Measurements from ENCODE around the gene SPIN1.

Gene SPIN1

DNA sequence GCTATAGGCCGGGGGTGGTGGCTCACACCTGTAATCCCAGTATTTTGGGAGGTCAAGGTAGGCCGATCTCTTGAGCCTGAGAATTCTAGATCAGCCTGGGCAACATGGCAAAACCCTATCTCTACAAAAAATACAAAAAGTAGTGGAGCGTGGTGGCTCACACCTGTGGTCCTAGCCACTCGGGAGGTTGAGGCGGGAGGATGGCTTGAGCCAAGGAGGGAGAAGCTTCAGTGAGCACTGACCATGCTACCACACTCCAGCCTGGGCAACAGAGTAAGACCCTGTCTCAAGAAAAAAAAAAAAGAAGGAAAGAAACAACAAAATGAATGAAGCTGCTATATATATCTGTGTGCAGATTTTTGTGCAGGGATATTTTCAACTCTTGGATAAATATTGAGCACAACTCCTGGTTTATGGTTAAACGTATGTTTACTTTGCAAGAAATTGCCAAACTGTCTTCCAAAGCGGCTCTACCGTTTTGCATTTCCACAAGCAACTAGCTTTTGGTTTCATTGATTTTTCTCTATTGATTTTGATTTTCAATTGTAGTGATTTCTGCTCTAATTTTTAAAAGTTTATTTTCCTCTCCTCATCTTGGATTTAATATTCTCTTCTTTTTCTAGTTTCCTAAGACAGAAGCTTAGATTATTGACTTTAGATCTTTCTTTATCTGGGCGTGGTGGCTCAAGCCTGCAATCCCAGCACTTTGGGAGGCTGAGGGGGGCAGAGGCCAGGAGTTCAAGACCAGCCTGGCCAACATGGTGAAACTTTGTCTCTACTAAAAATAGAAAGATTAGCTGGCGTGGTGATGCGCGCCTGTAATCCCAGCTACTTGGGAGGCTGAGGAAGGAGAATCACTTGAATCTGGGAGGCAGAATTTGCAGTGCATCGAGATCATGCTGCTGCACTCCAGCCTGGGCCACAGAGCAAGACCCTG lies 49.2 kb downstream of the SPIN1 start:
- no peak for DNase-seq

DNA sequence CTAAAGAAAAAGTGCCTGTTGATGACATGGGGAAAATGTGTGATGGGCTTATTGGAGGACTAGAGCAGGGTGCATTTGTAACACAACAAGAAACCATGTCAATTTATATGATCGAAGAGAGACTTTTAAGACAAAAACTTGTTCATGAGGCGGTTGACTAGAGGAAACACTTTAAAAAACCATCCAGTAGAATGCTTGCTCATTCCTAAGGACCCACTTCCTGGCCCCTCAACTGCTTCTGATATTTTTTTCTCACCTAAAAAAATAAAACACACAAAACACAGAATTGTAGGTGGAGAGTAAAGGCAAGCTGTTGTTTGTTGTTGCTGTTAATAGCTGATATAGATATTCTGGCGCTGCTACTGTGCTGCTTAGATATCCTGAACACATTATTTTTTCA lies 50.6 kb downstream of the SPIN1 start:
- no peak for DNase-seq

DNA sequence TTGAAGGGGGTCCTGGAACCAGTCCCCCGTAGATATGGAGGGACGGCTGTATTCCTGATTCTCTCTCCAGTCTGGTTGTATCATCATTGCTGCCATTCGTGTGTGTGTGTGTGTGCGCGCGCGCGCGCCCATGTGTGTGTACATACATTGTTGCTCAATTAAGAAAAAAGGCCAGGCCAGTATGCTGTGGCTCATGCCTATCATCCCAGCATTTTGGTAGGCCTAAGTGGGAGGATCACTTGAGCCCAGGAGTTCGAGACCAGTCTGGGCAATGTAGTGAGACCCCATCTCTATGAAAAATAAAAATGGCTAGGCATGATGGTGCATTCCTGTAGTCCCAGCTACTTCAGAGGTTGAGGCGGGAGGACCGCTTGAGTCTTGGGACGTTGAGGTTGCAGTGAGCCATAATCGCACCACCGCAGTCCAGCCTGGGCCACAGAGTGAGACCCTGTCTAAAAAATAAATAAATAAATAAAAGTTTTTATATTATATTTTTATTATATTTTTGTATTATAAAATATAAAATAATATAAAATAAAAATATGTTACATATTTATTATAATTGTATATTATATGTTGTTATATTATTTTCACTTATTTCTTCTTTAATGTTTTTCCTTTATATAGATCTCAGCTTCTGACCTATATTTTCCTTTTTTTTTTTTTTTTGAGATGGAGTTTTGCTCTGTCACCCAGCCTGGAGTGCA lies 53.2 kb downstream of the SPIN1 start:
- DNase-seq: no peak

DNA sequence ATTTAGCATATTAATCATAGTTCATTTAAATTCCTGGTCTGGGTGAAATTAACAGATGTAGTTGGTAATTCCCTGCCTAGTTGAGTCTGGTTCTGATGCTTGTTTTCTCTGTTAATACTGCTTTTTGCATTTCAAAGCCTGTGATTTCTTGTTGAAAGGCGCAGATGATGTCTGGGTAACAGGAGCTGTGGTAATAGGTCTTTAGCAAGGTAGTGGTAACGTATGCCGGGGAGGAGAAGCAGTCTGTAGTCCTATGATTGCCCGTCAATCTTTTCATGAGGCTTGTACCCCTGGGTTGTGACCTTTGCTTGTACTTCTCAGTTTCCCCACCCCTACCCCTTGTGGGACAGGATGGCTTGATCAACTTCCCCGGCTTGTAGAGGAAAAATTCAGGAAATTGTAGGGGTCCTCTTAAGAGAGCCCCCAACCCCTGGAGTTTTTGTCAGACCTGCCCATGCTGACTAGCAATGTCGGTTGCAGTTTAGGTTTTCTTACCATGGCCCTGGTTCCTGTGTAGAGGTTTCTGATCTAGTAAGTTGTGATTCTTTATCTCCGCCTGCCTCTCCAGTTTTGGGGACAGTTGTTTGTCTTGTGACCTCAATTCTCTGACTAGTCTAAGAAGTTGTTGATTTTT lies 55.4 kb downstream of the SPIN1 start:
- DNase-seq: no peak

DNA sequence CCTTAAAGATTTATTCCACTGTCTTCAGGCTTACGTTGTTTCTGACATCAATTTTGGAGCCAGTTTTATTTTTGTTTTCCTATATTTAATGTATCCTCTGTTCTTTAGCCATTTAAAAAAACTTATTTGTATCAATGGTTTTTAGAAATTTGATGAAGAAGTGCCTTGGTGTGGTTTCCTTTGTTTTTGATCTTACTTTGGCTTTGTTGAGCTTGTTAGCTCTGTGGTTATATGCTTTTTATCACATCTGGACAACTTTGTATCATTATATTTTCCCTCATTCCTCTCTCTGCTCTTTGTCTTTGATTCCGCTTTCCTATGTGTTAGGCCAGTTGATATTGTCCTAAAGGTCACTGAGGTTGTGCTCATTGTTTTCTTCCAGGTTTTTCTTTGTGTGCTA lies 58.5 kb downstream of the SPIN1 start:
- no peak for DNase-seq

DNA sequence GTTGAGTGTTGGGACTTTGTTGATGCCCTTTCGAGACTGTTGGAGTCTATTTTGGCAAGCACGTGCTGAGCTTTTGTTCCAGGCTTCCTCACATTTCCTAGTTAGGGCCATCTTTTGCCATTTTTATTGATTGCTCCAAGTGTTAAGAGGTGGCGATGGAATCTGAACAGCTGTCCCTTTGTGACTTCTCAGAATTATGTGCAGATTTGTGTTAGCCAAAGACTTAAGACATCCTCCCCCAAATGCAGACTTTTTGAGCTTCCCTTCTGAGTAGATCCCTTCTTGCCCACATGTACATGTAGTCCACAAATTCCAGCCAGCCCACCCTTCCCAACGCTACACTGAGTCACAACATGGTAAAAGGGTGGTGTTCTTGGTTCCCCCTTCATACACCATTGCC lies 59.2 kb downstream of the SPIN1 start:
- no peak for DNase-seq

DNA sequence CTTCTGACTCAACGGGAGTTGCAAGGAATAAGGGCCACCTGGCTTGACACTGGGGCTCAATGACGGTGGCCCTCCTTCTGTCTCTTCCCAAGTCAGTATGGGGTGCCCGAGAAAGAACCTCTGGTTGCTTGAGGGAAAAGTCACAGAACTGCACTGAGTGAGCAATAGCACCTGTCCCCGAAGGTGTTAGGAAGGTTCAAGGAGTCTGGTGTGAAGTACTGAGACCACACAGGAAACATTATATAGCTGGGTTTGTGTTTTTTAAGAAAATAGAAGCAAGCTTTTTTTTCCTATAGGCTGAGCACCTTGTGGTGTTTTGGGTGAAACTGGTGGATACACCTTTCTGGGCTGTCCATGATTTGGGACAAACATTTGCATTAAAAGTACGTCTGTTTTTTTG lies 62.9 kb downstream of the SPIN1 start:
- DNase-seq: no peak

DNA sequence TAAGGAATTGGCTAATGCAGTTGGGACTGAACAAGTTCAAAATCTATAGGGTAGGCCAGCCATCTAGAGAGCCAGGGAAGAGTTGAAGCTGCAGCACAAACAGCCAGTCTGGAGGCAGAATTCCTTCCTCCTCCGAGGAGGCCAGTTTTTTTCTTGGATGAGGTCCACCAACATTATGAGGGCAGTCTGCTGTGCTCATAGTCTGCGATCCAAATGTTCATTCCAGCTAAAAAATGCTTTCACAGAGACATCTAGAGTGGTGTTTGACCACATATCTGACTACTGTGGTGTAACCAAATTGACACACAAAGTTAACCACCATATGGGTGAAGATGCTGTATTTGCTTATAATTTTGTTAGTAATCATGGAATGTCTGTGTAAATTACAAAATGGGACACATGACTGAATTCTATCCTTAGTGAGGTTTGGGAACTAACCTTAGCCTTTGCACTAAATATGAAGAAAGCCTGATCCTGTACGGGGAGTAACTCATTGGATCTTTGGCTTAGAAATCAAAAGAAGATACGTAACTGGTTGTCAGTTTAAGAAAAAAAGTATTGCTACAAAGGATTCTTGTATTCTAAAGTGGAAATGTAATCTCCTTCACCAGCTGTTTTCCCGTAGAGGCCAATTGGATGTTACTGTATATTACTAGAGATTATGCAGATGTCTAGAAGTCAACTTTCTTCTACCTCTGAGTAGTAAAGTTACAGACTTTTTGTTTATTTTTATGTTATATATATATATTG lies 70.6 kb downstream of the SPIN1 start:
- DNase-seq: no peak

DNA sequence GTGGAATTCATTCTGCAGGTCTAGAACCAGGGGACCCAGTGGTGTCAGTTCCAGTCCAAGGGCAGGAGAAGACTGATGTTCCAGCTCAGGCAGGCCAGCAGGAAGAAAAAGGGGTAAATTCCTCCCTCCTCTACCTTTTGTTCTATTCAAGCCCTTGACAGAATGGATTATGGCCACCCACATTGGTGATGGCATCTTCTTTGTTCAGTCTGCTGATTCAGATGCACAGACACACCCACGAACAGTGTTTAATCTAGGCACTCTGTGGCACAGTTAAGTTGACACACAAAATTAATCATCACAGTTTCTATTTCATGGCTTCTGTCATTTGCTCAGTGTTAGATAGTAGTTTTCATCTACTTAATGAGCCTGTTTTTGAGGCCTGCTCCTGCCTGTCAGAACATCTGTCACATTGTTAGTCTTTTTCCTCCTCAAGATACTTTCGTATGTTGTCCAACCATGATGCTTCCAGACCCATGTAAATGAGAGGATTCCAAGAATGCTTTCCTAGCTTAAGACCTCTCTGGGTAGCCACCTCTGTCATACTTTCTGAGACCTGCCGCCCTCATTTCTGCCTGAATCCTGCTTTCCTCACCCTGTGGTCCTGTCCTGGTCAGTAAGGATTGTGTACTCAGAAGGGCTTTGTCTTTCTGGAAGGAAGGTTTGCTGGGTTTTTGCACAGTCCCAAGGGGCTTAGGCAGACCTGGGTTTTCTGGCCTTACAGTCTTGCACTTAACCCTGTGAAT lies 72.5 kb downstream of the SPIN1 start:
- DNase-seq: peak; percentile 41

DNA sequence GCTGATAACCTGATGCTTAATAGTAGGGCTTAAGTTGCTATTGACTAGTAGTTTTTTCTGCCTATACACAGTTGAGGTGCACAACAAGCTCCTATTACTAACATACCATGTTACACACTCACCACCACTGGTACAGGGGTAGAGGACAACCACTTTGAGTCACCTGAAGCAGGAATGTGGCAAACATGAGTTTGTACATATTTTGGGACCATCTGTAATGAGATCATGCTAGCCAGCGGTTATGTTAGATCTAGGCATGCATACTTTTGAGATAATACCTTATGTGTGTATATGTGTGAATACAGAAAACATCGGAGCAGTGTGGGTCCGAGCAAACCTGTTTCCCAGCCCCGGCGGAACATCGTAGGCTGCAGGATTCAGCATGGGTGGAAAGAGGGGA lies 73.9 kb downstream of the SPIN1 start:
- no peak for DNase-seq

DNA sequence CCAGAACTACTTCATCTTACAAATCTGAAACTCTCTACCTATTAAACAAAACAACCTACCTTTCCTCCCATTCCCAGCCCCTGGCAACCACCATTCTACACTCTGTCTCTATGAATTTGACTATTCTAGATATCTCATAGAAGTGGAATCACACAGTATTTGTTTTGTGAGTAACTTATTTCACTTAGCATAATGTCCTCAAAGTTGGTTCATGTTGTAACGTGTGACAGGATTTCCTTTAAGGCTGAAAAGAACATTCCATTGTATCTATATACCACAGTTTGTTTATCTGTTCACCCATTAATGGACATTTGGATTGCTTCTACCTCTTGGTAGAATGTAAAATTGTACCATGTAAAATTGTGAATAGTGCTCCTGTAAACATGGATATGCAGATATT lies 76.6 kb downstream of the SPIN1 start:
- DNase-seq: no peak

DNA sequence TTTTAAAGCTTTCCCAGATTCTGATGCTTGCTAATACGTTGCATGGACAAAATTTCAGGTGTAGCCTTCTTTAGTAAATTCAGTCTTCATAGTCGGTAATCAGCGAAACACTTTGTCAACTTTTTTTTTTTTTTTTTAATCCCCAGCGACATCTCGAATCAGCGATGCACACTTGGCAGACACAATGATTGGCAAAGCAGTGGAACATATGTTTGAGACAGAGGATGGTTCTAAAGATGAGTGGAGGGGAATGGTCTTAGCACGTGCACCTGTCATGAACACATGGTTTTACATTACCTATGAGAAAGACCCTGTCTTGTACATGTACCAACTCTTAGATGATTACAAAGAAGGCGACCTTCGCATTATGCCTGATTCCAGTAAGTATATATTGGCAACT lies 80.0 kb downstream of the SPIN1 start:
- DNase-seq: no peak

DNA sequence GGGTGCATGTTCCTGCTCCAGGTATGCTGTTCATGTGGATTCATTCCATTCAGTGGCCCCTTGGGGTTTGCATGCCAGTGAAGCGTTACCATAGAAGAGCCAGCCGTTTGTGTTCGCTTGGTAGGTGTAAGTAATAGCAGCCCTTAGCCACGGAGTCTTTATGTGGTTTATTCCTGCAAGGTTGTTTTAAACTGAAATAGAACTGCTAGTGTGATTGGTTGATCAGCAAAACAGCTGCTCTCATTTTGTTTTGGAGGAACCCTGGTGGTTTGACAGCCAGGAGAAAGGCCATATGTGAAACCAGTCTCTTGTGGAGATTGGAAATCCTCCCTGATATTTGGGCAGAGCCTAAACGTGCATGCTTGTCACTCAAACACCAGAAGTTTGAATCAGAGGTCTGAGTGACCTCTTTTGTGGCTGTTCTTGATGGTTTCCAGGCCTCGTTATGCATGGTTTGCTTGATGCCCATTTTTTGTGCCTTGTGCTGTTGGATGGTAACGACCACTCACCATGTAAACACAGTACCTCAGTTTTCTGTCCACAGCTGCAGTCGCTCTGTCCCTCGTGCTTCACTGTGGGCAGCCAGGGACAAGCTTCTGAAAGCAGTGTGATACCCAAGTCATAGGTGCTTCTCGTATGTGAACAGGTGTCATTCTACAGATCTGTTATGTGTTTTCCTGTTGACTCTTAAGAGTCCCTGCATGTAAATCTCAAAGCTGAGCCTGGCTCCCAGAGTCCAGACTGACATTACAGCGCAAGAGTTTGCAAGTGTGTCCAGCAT lies 88.4 kb downstream of the SPIN1 start:
- peak; percentile 60 for DNase-seq

DNA sequence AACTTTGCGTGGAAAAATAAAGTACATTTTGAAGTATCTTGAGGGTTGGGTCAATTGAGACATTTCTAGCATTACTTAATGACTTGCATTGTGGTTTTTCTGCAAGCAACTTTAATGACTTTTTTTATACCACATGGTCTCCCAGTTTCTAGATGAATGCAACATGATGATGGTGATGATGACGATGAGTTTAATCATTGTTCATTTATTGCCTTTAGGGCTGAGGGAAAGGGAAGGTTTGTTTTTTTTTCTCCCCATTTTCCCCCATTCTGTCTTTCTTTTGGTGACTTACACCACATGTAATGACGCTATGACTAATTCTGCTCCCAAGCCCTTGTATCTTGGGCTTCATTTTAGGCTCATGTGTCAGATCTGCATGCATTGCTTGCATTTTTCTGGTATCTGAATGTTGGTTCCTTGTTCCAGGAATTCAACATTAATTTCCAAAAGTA lies 89.1 kb downstream of the SPIN1 start:
- DNase-seq: peak; percentile 83

DNA sequence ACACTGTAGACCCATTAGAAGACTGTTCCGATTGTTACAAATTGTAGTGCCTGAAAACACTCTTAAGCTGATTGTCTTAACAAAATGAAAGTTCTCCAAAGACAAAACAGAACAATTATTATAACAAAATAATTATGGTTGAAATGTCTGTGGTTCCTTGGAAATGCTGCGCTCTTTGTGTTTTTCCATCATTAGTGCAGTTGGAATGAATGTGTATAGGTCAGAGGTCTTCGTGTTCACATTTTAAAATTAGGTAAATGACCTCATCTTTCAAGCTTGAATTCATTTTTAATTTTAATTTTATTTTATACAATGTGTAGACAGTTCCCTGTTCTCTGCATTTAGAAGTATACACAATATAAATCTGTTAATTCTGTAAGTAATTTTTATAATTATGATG lies 90.0 kb downstream of the SPIN1 start:
- no peak for DNase-seq

DNA sequence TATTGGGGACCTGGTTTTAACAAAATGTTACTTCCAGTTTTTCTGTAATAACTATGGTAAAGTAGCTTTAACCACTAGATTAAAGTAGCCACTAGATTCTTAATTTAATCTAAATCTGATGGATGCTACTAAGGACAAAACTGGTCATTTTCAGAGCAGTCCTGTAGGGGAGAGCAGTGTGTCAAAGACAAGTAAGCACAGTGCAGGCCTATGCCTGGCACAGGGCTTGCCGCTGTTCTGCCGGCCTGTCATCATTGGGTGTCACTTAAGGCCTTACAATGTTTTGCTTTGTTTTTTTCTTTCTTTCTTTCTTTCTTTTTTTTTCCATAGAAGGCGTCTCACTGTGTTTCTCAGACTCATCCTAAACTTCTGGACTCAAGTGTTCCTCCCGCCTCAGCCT lies 93.7 kb downstream of the SPIN1 start:
- DNase-seq: no peak

DNA sequence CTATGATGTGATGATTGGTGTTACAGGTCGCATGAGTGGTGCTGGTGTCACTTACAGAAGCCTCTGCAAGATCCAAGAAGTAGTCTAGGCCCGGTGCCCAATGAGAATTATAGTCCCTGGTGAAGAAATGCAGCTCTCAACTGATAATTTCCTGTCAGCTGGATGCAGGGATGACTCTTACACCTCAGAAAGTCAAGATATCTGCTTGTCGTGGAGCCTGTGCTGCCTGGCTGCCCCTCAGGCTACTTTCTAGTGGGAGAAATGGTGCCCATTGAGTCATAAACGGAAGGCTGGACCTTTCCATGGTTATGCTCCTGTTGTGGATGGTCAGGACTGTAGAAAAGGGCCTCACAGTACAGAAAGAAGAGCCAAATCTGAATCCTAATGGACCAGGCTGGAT lies 99.9 kb downstream of the SPIN1 start:
- DNase-seq: no peak

DNA sequence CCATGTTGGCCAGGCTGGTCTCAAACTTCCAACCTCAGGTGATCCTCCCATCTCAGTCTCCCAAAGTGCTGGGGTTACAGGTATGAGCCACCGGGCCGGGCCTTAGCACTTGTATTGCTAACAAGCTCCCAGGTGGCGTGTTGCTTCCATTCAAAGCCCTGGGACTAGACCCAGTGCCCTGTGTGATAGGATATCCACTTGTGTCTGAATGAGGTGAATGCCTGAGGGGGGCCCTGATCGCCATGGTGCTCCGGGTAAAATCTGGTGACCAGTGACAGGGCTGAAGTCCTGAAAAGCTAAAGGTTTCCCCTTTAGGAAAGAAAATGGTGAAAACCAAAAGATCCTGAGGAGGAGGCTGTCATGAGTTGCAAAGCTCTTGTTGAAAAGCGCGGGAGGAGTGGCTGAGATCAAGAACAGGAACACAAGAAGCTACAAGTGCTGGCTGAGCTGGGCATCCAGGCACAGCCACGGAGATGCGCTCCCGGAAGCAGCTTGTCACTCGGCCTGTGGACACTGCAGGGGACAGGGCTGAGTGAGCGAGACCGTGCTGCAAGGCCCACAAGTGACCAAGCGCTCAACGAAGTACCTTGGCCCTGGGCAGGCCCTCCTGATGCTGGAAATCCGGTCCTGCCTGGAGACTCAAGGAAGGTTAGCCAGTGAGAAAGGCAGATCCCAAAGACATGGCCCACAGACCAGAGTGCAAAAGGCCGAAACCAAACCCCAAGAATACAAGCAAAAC lies 106.9 kb downstream of the SPIN1 start:
- DNase-seq: no peak

DNA sequence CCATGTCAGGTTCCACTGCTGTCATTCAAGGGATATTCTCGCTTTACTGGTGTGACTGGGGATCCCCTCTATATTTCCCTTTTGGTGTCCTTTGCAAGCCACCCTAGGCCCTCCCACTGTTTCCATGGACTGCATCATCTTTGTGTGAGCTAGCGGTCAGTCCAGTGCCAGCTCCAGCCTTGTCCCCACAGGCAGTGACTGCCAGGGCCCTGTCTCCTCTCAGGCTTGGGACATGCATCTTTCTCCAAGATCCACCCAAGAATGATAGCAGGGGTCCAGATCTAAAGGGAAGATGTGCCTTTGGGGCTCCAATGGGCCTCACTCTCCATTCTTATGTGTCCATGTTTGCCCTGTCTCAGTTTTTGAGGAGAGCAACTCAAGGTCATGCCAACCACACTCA lies 109.0 kb downstream of the SPIN1 start:
- no peak for DNase-seq

DNA sequence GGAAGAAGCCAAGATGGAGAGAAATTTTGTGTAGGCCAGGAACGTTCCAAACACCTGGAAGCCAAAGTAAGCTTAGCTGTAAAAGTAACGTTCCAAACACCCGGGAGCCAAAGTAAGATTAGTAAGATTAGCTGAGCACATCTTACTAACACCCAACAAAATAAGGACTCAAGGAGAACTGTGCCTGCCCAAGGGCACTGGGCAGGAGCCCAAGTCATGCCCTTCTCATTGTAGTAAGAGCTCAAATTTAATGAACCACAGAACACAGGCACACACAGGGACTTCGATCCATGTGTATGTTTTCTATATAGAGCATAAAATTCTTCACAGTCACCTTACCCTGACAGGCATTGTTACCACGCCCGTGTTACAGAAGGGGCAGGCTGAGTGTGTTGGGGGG lies 110.6 kb downstream of the SPIN1 start:
- DNase-seq: no peak

DNA sequence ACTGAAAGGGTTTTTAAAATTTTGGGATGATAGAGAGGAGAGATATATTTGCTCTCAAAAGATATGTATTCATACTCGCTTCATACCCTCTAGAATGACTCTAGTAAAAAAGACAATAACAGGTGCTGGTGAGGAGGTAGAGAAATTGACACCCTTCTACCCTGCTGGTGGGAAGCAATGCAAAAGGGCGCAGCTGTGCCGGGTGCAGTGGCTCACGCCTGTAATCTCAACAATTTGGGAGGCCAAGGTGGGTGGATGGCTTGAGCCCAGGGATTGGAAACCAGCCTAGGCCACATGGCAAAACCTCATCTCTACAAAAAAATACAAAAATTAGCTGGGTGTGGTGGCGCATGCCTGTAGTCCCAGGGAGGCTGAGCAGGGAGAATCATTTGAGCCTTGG lies 112.8 kb downstream of the SPIN1 start:
- DNase-seq: no peak

All from activated CD4-positive, alpha-beta T cell treated with anti-CD3 and anti-CD28 coated beads, Interleukin-2, Interleukin-6, amounts not matched to agents 100 ng/mL and 50 ng/mL, durations not matched to agents 16 hours and 8 hours (primary cell).